GM20431 (cell line): ENCODE results near the gene MOK.
"Not testable (repeated sequence)": the region's sequence is repeated elsewhere in the genome, so short reads cannot be mapped to it uniquely, and the experiment has no call there.

Source experiments
- in situ Hi-C: fragments of 300-500 bp; cut with MseI, MboI; formaldehyde crosslinking; loops from one replicate; pipeline ENCODE4 v1.15.0; 2020; ENCODE audit warnings: low sequenced_read_pairs; ENCODE audit not compliant: unreplicated experiment

Gene MOK, protein sequence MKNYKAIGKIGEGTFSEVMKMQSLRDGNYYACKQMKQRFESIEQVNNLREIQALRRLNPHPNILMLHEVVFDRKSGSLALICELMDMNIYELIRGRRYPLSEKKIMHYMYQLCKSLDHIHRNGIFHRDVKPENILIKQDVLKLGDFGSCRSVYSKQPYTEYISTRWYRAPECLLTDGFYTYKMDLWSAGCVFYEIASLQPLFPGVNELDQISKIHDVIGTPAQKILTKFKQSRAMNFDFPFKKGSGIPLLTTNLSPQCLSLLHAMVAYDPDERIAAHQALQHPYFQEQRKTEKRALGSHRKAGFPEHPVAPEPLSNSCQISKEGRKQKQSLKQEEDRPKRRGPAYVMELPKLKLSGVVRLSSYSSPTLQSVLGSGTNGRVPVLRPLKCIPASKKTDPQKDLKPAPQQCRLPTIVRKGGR

DNA sequence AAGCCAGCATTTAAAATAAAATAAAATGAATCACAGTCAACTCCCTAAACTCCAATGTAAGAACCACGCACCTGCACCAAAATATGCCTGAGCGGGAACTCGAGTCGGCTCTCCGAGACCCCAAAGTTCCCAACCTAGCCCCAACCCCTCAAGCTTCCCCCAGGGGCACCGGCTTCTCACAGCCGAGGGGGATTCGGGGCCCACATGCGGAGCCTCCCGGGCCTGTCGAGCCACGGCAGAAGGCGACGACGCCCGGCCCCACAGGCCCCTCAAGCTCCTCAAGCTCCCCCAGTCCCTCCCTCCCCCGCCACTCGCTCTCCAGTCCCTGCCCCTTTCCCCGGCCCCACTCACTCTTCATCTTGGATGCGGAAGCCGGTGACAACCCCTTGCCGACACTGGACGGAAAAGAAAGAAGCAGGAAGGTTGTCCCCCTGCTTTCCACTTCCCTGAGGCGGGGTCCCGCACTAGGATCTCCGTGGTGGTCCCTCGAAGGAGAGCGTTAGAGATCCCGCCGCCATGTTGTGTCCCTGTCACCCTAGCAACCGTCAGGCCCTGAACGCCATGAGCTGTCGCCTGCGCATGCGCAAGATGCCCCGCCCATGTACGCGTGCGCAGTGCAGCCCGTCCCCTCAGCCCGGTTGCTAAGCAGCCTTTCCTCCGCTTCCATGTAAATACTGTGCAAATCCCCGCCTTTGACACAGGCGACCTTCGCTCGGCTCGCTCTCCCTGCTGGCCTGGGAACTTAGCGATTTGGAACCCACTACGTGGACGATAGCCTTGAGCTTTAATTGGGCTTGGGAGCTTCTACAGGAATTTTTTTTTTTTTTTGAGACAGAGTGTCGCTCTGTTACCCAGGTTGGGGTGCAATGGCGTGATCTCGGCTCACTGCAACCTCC, at the start of gene MOK:
MOK (minus strand) TSS at position 554 of the 896 bp plus-strand sequence; CDS start at position 358, 196 bp downstream.
- in situ Hi-C loops, result no loop called here

DNA sequence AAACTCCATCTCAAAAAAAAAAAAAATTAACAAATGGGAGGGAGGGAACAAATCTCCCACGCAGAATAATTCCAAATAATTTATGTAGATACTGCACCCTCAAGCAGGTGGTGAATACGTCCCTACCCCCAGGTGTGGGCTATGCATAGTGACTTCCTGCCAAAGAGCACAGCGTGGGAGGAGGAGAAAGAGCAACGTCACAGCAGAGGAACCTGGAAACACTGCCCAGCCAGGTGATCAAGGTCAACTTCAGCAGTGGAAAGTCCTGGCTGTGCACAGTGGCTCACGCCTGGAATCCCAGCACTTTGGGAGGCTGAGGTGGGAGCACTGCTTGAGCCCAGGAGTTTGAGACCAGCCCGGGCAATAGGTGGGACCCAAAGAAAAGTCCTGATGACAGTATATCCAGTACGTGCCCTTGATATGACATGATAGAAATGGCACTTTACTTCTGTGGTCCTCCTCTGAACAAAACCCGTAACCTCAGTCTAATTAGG, 48.2 kb upstream of the MOK start:
- in situ Hi-C loops, result no loop called here

DNA sequence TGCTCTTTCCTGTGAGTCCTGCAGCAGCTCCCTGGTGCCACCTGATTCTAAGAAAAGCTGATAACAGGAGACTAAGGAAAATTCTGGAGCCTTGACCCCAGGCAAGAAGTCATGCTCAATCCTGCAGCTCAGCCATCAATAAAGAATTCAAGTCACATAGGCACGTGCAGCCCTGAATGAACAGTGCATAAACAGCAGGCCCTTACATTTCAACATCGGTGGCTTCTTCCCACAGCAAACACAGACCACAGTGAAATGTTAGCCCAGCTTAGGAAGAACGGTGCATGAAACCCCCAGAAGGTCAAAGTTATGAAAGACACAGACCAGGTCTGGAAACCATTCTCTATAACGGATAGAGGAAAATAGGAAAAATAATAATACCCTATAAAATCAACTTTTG, 47.2 kb upstream of the MOK start:
- in situ Hi-C loops, result no loop called here

DNA sequence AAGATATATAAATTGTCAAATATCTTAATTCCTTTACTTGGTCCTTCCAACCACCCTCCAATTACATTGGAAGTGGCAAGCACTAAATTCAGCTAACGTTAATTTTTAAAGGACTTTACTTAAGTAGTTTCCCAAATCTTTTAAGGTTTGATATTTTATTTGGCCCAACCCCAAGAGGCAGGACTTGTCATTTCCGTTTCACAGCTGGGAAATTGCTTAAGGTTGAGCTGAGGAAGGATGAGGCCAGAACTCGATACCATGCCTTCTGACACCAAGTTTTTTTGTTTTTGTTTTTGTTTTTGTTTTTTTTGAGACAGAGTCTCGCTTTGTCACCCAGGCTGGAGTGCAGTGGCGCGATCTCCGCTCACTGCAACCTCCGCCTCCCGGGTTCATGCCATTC, 46.6 kb upstream of the MOK start:
- in situ Hi-C loops, result not testable (repeated sequence)

DNA sequence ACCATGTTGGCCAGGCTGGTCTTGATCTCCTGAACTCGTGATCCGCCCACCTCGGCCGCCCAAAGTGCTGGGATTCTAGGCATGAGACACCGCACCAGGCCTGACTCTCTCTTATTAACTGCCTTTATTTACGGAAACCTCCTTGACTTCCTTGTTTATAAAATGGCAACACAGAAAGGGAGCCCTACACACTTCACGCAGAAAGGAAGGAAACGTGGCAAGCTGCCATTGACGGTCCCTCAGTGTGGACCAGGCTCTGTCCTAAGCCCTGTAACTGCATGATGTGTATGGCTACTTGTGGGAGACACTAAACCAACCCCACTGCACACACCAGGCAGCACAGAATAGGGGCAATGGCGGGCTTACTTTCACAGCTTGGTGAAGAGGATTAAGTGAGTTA, 46.1 kb upstream of the MOK start:
- in situ Hi-C loops, result no loop called here

DNA sequence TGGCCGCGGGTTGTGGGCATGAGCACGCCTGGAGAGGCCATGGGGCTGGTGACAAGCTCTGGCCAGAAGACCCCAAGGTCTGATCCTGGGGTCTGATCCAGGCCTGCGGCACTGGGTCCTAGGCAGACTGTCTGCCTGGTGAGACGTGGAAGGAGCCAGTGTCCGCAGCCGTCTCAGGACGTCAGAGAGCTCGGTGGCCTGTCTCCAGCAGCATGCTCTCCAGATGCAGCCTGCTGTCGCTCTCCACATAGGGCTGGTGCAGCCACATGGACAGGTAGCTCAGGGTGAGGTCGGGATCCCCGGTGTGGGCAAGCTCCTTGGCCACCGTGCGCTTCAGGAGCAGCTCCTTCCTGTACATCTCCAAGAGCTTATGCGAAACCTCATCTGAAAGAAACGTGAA, 43.4 kb upstream of the MOK start:
- in situ Hi-C loops, result no loop called here

DNA sequence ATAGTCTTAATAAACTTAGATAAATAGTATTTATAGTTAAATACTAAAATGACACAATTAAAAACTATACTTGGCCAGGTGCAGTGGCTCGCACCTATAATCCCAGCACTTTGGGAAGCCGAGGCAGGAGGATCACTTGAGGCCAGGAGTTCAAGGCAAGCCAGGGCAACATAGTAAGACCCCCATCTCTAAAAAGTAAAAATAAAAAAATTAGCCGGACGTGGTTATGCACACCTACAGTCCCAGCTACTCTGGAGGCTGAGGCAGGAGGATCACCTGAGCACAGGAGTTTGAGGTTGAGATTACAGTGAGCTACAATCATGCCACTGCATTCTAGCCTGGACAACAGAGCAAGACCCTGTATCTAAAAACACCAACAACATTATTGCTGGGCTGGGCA, 41.7 kb upstream of the MOK start:
- in situ Hi-C loops, result no loop called here

DNA sequence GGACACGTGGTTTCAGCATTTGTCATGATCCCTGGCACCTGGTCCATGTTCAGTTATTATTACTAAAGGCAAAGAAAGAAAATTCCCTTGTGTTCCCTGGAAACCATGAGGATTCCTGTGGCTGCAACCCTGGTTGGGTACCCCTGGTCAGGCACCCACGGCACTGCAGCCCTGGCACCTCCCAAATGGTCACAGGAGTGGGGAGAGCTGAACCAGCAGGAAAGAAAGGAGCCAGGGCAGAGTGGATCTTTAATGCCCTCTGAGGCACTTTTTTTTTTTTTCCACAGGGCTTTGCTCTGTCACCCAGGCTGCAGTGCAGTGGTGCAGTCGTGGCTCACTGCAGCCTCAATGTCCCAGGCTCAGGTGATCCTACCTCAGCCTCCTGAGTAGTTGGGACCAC, 40.3 kb upstream of the MOK start:
- in situ Hi-C loops, result no loop called here

DNA sequence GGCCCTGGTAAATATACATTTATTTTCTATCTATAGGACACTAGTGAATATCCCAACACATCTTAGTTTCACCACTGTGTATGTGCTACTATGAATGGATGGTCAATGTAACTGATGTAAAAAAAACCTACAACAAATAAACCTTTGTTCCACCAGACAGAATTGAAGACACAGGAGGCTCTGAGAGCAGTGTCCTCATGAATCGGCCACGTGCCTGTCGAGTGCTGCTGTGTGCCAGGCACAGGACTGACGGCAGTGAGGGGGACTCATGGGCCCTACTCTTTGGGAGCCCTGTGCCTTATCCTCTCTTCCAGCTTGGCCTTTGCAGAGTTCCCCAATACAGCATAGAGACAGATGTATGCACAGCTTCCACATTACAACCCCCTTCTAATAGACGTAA, 39.5 kb upstream of the MOK start:
- in situ Hi-C loops, result no loop called here

DNA sequence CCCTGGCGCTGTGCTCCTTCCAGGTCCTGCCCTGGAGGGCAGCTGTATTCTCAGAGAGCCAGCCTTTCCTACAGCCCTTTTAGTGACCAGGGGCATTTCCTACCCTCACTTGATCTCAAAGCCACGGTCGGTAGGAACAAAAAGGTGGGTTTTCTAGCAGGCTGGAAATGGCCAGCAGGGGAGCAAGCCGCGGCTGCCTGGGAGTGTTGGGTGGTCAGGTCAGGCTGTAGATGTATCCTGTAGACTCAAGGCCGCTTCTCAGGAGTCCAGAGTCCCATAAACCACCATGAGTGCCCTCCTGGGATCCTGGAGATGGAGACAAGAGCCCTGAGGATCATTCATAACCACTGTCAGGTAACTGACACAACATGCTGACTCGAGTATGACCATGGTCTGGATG, 39.1 kb upstream of the MOK start:
- in situ Hi-C loops, result no loop called here

DNA sequence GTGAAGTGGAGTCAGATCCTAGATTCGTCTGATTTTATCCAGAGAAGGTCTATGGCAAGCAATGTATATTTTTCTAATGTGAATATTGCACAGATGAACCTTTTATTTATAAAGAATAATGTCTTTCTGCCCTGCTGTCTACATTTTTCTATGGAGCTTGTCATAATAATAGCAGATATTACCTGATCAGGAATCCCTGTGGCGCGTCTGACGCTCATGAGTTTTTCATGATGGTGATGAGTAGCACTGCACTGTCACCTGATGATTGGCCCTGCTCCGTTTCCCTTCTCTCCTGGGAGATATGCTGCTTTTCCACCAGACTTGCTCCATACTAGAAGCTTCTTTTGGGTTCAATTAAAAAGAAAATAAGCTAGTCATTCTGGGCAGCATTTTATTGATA, 37.3 kb upstream of the MOK start:
- in situ Hi-C loops, result no loop called here

DNA sequence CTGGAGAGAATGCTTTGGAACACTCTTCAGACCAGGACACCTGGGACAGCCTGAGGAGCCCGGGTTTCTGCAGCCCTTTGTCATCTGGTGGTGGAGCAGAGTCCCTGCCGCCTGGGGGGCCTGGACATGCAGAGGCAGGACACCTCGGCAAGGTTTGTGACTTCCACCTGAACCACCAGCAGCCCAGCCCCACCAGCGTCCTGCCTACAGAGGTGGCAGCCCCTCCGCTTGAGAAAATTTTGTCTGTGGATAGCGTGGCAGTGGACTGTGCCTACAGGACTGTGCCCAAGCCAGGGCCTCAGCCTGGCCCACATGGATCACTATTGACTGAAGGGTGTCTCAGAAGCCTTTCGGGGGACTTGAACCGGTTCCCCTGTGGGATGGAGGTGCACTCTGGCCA, 36.6 kb upstream of the MOK start:
- in situ Hi-C loops, result no loop called here

DNA sequence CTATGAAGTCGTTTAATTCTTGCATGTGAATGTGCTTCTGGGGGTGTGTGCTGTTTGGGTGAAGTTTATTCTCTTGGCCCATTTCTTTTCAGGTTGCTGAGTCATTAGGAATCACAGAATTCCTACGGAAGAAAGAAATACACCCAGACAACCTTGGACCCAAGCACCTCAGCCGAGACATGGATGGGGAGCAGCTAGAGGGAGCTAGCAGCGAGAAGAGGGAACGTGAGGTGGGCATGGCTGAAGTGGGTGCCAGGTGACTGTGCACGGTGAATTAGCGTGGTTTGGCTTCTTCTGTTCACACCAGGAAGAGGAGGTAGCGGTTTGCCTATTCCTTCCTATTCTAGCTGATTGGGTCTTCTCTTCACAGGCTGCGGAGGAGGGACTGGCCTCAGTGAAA, 33.8 kb upstream of the MOK start:
- in situ Hi-C loops, result no loop called here

DNA sequence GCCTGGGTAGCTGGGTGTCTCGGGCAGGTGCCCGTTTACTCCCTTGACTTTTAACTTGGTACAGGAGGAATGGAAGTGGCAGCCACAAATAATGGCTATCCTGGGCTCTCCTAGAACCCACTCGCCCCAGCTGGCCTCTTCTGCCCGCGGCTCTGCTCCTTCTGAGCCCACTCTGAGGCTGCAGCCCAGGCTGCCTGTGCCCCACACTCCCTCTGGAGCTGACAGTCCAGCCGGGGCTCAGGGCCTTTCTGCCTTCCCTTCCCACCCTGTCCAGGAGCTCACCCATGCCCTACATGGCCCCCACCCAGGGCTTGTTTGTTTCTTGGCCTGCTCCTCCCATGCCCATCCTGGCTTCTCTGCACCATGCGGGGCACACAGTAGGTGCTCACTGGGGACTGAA, 30.2 kb upstream of the MOK start:
- in situ Hi-C loops, result no loop called here

DNA sequence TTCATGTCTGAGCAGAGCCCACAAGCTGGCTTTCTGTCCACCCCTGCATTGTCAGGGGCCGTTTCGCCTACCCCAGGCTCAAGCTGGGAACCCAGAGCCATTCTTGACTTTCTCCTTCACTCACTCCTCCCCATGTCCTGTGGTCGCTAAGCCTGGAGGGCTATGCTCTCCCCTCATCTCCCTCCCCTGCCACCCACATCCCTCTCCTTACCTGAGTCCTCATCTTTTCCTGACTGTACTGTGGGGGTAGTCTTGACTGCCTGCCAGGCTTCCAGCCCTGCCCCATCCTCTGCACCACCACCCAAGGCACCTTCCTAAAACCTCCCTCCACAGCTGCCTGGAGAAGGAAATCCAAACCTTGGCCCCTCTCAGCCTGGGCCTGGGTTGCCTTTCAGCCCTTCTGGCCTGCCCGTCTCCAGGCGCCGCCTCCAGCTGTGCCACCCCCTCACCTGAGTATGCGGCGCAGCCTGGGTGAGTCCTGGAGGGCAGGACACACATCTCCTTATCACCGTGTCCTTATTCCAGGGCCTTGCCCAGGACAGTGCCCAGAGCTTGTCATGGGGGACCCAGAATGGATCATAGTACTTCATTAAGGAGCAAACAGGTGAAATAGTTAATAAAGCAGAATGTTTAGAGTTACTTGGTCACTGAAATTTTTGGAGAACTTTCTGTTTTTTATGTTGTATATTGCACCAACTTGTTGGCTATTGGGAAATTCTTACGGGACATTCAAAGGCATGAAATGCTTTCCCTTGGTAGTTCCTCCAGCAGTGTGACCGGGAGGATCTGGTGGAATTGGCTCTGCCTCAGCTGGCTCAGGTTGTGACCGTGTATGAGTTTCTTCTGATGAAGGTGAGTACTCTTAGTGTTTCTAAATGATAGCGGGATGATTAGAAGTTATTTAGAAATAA, 29.1 kb upstream of the MOK start:
- in situ Hi-C loops, result no loop called here

DNA sequence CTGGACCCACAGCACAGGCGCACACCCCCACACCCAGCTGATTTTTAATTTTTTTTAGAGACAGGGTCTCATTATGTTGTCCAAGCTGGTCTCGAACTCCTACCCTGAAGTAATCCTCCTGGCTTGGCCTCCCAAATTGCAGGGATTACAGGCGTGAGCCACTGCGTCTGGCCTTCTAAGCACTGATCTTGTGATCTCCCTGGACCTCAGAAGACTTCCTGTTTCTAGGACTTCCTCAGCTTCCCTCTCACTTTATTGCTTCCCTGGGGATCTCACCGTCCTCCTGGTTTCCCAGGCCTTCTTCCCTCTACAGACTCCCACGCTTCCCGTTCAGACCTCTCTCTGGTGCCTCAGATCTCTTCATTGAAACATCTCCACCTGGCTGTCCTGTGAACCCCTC, 28.4 kb upstream of the MOK start:
- in situ Hi-C loops, result no loop called here

DNA sequence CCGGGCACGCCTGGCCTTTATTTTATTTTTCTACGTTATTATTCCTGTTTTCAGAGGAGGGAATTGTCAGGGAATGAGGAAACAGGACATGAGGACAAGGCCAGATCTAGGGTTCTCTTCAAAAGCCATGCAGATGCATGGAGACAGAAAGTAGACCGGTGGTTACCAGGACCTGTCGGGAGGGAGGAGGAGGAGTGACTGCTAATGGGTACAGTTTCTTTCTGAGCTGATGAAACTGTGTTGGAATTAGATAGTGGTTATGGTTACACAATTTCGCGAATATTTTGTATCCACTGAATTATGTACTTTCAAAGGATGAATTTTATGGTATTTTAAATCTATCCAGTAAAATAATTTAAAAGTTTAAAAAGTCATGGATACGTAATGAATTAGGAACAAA, 25.8 kb upstream of the MOK start:
- in situ Hi-C loops, result no loop called here

DNA sequence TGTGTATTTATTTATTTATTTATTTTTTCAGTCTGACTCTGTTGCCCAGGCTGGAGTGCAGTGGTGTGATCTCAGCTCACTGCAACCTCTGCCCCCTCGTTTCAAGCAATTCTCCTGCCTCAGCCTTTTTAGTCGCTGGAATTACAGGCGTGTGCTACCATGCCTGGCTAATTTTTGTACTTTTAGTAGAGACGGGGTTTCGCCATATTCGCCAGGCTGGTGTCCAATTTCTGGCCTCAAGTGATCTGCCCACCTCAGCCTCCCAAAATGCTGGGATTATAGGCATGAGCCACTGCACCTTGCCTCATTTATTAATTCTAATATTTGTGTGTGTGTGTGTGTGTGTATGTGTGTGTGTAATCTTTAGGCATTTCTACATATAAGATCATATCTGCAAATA, 24.4 kb upstream of the MOK start:
- in situ Hi-C loops, result not testable (repeated sequence)

DNA sequence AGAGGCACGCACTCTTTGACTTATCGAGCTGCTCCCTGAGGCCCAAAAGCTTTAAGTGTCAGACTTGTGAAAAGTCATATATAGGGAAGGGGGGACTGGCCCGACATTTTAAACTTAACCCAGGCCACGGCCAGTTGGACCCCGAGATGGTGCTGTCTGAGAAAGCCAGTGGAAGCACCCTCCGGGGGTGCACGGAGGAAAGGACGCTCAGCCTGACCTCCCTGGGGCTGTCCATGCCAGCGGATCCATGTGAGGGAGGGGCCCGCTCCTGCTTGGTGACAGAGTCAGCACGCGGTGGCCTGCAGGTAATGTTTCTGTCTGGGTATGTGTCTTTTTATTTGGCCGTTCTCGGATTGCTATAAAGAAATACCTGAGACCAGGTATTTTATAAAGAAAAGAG, 21.6 kb upstream of the MOK start:
- in situ Hi-C loops, result no loop called here

DNA sequence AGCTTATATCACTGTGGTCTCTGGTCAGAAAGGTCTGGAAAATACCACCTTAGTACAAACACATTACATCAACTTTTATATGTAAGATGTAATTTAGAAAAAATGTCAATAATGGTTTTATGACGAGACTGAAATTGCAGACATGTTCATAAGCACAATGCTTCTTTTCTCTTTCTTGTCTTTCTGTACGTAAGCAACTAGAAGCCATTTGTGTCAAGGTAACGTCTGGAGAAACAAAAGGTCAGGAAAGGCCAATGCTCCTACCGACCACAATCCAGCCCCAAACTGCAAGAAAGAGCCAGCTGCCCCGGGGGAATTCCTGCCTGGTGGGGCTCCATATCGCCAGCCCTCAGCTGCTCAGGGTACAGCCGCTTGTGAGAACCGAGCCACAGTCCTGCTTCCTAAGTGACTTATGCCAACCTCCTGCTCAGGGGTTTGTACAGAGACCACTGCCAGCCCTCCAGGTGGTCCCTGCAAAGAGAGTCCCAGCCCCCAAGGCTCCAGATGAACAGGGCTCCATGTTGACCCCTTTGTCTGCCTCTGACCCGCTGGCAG, 20.9 kb upstream of the MOK start:
- in situ Hi-C loops, result no loop called here
